NCI-H82 treated with DMSO at 0.1 percent for 48 hours (cell line): ENCODE measurements around the gene ZMAT5.

ENCODE experiments used
- DNase-seq: peaks from one replicate; lab custom pipeline; 2025; ENCODE audit not compliant: unreplicated experiment; lab: John Stamatoyannopoulos, UW

Gene ZMAT5

DNA sequence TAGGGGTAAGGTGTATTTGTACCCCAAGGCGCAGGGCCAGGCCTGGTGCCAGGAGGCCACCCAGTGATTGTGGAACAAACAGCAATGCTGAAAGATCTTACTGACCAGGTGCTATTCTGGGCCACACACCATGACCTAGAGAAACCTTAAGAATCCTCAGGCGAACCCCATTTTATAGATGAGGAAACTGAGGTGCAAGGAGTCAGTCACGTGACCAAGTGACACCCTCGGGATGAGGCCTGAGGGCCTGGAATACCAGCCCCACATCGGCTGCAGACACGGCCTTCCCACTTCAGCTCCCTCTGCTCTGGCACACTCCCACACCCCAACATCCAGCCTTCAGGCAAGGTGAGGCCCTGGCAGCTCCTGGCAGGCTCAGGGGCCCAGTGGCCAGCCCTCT lies 33.9 kb downstream of the ZMAT5 start:
- DNase-seq: no peak

DNA sequence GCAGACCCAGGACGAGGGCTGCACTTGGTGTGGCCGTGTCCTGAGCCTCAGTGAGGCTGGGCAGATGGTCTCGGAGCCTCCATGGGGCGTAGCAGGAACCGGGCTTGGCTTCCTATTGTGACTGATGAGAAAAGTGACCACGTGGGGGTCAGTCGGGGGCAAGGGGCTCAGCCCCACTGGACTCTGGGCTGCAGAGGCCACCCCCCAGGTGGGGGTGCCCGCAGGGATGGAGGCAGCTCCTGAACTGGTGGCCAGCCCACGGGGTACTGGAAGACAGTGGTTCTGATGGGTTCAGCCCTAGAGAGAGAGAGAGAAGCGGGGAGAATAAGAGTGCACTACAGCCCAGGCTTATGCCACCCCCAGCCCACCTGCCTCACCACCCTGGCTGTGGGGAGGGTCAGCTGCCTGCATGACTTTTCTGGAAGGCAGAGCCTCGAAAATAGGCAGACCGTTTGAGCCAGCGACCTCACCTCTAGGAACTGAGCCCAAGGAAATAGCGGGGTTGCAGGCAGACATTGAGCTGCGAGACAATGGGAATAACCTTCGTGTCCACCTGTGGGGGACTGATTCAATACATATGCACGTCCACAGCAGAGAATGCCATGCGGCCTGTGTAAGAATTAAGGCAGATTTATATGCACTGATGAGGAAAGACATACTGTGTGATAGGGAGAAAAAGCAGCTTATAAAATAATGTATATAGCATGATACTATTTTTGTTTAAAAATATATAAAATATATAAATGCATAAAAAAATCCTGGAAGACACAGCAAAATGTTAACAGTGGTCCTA lies 35.6 kb downstream of the ZMAT5 start:
- no peak for DNase-seq

DNA sequence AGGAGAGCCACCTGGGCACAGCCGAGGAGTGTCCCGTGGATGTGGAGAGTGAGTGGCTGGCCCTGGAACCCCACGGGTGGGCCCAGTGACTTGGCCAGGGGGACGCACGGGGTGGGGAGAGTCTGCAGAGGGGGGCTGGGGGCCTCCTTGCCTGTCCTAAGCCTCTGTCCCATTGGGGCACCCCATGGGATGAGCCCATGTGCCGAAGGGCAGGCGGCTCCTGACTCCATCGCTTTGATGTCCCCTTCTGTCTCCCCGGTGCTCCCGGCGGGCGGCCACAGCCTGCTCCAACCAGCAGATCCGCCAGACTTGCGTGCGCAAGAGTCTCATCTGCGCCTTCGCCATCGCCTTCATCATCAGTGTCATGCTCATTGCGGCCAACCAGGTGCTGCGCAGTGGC lies 37.6 kb downstream of the ZMAT5 start:
- DNase-seq: no peak

- peak; percentile 39 for DNase-seq
Observed at GRCh38 chr22:29727131-29727523, 39.7 kb downstream of the ZMAT5 start.

DNA sequence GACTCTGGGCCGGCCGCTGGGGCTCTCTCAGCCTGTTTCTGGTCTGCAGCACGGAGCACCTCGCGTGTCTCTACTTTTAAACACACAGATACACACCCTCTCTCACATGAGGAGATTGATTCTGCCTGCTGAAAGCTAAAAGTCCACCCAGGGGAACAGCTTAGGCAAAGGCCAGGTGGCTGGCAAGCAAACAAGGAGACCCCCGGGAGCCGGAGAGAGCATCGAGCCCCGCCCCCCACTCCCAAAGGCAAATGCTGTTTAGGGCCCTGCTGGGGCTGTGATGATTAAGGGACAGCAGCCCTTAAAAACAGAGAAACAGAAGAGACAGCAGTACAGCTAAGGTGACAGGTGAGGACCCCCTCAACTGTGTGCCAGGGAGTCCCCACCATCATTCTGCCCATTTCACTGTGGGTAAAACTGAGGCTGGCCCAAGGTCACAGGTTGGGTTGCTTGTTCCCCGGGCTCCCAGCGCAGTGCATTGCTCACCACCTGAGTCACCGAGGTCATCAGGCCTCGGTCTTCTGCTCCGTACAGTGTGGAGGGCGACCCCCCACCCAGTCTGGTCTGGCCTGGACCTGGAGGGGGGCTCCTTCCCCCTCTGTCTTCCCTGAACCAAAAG lies 40.2 kb downstream of the ZMAT5 start:
- DNase-seq: no peak

- DNase-seq: no peak
Observed at GRCh38 chr22:29726106-29726505, 40.7 kb downstream of the ZMAT5 start.

GRCh38 chr22:29724843-29725242 lies 42.0 kb downstream of the ZMAT5 start:
- DNase-seq: no peak

DNA sequence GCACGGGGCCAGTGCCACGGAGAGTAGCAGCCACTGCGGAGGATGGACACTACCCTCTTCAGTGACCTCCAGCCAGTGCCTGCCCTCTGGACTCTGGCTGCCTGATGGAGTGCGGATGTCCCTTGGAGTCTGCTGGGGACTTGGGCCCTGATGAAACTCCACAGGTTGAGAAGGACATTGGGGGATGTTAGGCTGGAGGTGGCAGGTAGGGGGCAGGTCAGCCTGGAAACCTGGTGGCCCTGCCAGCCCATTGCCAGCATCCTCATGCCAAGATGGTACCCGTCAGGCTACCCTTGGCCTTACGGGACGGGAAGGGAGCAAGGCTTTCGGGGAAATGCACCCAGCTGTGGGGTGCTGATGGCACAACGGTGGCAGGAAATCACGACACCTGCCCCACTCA lies 43.0 kb downstream of the ZMAT5 start:
- DNase-seq: no peak

GRCh38 chr22:29722587-29722986 lies 44.2 kb downstream of the ZMAT5 start:
- DNase-seq: no peak

DNA sequence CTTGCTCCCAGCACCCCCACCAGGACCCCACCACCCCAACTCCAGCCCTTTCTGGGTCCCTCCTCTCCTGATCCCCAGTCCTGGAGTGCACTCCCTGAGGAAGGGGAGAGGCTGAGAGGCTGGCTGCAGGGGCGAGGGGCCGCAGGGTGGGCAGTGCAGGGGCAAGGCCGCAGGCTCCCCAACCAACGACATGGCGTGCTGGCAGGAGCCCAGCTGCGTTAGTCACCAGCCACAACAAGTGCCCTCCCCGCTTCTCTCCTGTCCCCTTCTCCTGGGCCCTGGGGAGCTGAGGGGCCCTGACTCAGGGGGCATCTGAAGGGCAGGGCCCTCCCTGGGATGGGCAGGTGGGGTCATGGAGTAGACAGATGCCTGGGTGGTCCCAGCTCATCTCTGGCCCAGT lies 44.7 kb downstream of the ZMAT5 start:
- no peak for DNase-seq

GRCh38 chr22:29720811-29721323 lies 45.9 kb downstream of the ZMAT5 start:
- no peak for DNase-seq

DNA sequence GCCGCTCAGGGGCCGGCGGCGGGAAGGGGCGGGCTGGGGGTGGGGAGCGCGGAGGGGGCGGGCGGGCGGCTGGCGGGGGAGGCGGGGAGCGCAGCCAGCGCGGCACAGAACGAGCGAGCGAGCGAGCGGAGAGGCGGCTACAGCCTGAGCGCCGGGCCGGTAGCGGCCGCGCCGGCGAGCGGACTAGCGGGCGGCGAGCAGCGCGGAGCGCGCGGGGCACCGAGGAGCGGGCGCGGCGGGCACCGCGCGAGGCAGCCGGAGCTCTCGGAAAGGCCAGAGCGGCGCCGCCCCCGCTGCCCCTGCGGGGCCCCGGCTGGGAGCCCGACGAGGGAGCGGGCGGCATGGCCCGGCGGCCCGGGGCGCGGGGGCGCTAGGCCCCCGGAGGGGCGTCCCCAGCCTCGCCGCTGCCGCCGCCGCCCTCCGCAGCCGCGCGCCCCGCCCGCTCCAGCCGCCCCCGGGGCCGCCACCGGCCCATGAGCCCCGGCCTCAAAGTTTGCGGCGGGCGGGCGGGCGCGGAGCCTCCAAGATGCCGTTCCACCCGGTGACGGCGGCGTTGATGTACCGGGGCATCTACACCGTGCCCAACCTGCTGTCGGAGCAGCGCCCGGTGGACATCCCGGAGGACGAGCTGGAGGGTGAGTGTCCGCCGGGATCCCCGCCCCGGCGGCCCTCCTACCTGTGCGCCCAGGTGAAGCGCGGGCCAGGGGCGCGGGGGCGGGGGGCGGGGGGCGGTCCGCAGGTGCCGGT lies 46.7 kb downstream of the ZMAT5 start, which contains the start of gene CABP7:
CABP7 (plus strand) TSS at position 105 of the 747 bp plus-strand sequence; CDS start at position 527, 422 bp downstream.
- DNase-seq: no peak

GRCh38 chr22:29718949-29719898 lies 47.6 kb downstream of the ZMAT5 start:
- DNase-seq: no peak

DNA sequence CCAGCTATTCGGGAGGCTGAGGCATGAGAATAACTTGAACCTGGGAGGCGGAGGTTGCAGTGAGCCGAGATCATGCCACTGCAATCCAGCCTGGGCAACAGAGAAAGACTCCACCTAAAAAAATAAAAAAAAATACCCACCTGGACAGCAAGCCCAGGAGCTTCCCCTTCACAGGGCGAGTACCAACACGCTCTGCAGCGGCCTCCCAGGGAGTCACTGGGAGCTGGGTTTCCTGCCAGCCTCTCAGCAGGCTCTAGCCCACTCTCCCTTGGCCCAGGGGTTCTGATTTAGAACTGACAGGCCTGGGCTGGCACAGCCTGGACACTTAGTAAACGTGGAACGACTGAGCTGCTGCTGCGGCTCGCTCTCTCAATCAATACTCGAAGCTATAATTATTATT lies 49.0 kb downstream of the ZMAT5 start:
- DNase-seq: no peak

GRCh38 chr22:29716814-29717545 lies 49.8 kb downstream of the ZMAT5 start:
- no peak for DNase-seq

DNA sequence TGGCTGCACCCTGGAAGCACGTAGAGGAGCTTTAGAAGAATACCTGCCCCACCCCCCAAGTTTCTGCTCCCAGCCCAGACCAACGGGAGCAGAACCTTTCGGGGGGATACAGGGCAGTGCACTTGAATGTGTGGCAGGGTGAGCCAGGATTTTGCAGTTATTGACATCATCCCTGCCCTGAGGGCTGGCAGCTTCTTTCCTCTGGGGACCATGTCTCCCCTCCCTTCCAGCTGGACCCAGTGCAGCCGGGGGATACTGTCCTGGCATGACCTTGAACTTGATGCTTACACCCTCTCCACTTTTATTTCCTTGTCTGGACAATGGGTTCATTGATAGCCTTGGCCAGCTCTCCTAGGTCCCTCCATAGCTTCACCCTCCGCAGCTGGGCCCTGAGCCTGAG lies 51.1 kb downstream of the ZMAT5 start:
- no peak for DNase-seq

DNA sequence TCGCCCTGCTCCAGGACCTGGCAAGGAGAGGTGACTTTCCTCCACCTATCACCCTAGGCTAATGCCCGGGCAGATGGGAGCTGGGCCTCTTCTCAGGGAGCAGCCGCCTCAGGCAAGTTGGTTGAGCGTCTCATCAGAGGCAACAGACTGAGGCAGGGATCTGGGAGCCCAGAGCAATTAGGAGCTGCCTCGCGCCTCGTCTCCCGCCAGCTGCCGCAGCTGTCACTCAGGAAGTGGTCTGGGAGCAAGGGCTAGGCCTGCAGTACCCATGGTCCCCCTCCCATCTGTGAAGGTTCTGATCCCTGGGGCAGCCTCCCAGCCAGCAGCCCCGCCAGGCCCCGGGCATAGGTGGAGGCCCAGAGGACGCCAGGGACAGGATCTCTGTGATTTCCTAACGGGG lies 51.6 kb downstream of the ZMAT5 start:
- peak; percentile 80 for DNase-seq

DNA sequence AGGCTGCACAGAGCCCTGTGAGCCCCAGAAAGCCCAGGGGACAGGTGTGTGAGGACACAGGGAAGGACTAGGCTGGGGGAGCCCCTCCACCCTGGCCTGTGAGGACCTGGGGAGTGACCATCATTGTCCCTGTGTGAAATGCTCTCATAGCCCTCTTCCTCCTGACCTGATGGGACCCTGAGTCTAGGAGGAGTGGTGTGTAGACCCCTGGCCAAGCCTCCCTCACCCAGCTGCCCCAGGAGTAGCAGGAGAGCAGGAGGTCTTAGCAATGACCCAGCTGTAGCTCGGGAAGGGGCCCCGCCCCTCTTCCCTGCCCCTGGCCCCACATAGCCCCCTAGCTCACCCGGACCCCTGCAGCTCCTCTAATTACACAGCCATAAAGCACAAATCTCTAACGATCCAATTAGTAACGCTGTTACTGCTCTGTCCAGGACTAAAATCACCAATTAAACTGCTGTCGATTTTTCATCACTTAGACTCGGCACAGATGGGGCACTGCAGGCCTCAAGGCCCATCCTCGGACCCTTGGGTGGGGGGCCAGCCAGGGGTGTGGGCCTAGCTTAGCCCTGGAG lies 53.6 kb downstream of the ZMAT5 start:
- peak; percentile 81 for DNase-seq

DNA sequence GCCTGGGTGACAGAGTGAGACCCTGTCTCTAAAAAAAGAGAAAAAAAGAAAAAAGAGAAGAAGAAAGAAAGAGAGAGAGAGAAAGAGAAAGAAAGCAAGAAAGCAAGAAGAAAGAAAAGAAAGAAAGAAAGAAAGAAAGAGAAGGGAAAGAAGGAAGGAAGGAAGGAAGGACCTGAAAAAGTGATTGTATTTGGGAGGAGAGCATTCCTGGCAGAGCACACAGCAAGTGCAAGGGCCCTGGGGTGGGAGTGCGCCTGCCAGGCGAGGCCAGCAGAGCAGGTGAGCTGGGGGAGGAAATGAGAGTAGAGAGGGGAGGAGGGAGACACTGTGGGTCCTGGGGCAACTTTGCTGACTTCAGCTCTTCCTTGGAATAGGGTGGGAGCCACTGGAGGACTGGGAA lies 54.7 kb downstream of the ZMAT5 start:
- DNase-seq: no peak
